ENCODE results near the gene MTUS2.

The MTUS2 gene

DNA sequence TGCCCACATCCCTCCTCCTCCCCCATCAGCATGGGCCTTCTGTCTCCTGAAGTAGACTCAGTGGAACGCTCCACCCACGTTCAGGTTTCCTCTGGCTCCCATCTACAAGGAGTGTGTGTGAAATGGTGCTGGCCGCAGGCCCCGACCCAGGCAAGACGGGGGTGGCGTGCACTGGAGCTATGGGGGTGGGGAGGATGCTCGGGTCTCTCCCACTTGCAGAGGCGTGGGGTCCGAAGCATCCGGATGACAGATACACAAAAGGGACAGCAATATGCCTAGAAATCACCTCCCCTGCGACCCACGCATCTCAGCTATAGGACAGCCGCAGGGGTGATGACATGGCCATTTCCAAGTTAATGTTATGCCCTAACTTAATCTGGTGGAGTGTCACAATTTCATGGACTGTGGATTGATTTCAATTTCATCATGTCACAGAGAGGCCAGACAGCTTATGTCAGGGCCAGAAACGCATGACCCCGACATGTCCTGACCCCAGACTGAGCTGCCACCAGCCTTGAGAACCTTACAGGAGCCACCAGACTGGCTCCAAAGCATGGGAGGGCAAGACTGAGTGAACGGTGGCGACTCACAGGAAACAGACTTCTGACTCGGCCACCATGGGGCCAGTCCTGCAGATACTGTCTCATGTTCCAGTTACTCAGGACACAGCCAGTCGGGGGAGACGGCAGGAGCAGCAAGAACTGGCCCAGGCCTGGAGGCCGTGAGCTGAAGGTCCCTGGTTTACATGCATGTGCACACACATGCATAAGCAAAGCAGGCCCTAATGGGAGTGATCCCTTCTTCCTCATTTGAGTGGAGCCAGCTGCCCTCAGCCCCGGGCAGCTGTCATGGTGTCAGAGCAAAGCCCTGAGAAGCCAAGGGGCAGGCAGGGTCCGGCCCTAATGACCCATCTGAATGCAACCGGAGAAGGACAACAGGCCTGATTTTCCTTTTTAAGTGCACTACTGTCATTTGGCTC lies 693.2 kb downstream of the MTUS2 start:
- no peak for DNase-seq

- DNase-seq = no peak
Observed at GRCh38 chr13:29513981-29514719, 694.0 kb downstream of the MTUS2 start.

DNA sequence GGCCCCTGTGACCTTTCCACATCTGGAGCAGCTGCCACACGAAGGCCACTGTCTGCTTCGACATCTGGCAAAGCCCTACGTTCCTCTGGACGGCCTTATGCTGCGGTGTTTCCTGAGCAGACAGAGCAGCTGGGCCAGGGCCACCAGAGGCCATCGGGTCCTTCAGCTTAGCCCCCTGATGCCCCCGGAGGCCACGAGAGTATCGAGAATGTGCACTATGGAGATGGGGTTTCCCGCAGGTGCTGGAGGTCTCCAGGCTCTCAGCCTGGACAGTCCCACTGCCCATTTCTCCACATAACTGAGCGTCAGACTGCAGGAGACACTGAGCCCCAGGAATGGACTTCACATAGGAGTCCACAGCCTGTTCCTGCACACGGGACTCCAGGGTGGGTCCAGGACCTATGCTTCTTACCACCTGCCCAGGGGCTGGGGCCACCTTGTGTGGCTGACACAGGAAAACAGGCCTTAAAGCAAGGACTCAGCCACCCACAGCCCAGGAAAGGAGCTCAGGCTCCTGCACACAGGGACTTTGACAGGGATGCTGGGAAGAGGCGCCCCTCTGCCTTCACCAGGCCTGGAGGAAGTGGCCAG lies 694.7 kb downstream of the MTUS2 start:
- no peak for DNase-seq

- no peak for DNase-seq
Observed at GRCh38 chr13:29515372-29515771, 695.2 kb downstream of the MTUS2 start.

DNA sequence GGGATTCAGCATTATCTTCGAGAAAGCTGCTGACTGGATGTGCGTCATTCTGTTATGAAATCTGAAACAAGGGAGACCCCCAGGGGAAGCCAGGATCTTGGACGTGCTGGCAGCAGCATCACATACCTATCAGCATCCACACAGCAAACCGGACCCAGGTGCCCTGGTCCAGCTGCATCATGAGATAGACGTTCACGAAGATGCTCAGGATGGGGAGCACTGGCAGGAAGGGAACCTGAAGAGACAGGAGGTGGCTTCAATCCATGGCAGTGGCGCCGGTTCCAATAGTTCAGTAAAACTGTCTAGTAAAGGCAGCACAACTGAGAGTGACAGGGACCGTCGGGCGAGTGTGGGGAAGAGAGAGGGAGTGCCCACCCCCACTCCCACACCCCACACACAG lies 695.9 kb downstream of the MTUS2 start:
- DNase-seq = no peak

- no peak for DNase-seq
Observed at GRCh38 chr13:29516880-29517279, 696.7 kb downstream of the MTUS2 start.

GRCh38 chr13:29519921-29520320 lies 699.8 kb downstream of the MTUS2 start:
- no peak for DNase-seq

- no peak for DNase-seq
Observed at GRCh38 chr13:29520671-29521070, 700.5 kb downstream of the MTUS2 start.

DNA sequence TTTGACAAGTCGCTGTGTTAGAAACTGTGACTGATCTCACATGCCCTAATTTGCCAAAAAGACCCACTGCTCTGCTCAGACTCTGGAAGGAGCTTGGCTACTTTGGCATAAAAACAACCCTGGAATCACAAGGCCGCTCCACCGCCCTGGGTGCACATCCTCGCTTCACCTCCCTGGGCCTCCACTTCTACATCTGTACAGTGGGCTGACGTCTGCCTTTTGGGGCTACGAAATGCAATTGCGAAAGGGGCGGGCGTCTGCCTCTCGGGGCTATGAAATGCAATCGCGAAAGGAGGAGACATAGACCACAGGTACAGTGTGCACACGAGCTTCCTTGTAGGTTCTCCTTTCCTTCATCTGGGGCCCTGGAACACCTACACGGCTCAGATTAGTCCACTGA lies 701.2 kb downstream of the MTUS2 start:
- no peak for DNase-seq

DNA sequence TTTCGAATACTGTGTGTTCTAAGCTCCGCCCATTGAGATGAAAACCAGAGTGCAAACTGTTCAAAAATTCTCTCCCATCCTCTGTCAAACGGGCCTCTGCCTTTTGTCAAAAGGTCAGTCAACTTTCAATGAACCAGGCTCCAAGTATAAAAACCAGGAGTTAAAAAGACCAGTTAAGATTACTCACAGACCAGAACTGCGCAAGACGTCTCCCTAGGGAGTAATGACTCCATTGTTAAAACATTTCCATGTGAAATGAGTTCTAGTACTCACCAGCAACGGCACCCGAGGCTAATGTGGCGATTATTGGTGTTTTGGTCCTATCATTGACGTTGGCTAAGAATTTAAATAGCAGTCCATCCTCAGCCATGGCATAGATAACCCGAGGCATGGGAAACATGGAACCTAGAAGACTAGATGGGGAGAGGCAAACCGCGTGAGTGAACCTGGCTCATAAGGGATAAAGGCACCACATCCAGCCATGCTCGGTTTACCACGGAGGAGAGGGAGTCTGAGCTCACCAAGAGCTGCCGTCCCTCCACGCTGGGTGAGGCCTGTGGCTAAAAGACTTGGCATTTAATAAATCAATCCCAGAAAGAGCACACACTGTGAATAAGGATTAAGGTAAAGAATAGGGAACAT lies 702.0 kb downstream of the MTUS2 start:
- DNase-seq = no peak

GRCh38 chr13:29523199-29523961 lies 703.2 kb downstream of the MTUS2 start:
- DNase-seq = no peak

DNA sequence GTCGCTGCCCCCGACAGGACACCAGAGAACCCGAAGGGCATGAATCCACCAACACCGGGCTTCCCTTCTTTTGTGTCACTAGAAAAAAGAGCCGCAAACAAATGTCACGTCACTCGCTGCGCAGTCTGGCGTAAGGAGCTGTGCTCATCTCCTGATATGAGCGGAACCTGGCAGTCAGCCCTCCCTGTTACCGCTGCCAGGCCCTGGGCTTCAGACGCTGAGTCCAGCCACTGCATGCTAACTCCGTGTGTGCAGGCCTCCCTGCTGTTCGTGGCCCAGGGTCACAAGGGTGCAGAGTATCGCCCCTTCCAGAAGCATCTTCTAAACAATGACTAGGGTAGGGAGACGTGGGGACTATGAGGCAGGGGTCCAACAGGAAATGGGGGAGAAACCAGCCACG lies 704.0 kb downstream of the MTUS2 start:
- no peak for DNase-seq

GRCh38 chr13:29524641-29525040 lies 704.5 kb downstream of the MTUS2 start:
- DNase-seq = no peak

DNA sequence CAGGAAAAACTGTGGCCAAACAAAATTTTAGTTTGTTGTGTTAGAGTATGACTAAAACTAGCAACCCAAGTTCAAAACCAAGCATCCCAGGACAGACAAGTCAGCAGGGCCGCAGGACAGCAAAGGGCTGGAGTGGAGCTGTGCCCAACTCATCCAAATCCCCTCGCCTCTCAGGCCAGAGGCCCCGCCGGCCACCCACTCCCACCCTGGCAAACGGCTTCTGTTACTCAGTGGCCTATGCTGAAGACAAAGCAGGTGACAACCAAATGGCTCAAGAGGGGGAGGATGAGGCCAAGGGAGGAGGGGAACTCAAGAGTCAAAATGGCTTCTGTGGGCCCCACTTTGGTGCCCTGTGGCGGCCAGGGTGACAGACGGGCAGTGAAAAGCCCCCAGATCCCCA lies 705.6 kb downstream of the MTUS2 start:
- no peak for DNase-seq

DNA sequence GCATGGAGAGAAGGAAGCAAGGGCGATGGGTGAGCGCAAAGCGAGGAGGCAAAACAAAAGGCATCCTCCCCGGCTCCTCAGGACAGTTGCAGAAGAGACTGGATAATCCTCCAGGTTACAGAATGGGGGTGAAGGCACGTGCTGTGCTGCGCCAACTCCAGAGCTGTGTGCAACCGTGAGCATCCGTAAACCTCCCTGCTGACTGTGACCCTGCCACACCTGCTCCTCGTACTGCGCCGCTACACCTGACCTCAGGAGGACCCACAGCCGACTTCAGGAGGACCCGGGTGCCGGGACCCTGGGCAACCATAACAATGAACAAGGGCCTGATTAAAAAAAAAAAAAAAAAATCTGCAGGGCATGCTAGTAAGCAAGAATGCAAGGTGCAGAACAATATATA lies 706.6 kb downstream of the MTUS2 start:
- DNase-seq = no peak

- no peak for DNase-seq
Observed at GRCh38 chr13:29527511-29527910, 707.4 kb downstream of the MTUS2 start.

DNA sequence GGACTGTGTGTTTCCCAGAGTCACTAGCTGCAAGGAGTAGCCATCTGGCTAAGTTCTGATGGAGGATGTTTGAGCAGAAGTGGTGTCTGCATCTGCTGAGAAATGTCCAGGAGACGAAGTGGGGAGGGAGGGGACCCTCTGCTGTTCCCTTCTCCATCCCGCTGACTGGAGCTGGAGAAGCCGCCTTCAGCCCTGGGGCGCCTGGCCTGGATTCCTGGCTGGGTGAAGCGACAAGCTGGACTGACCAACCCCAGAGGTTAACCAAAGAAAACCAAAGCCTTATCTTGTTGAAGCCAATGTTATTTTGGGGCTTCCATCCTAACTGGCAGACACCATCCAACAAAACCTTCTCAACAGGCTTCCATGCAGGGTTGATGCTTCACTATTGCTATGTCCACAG lies 707.8 kb downstream of the MTUS2 start:
- no peak for DNase-seq

DNA sequence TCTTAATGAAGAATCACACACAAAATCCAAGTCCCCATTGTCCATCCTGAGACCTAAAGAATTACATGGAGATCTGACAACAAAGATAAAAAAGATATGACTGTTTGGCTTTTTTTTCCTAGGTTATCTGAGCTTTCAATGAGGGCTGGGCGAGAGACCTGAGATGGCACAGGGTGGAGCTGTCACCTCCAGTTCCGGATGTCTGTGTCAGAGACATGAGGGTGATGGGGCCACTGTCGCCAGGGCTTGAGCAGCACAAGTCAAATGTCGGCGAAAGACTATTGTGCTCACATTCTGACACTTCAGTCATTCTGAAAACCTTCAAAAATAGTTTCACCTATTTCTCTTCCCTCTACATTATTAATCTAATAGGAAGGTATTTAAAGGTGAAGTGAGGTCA lies 709.6 kb downstream of the MTUS2 start:
- DNase-seq = no peak

- no peak for DNase-seq
Observed at GRCh38 chr13:29530901-29531300, 710.8 kb downstream of the MTUS2 start.

GRCh38 chr13:29532116-29532515 lies 712.0 kb downstream of the MTUS2 start:
- no peak for DNase-seq

DNA sequence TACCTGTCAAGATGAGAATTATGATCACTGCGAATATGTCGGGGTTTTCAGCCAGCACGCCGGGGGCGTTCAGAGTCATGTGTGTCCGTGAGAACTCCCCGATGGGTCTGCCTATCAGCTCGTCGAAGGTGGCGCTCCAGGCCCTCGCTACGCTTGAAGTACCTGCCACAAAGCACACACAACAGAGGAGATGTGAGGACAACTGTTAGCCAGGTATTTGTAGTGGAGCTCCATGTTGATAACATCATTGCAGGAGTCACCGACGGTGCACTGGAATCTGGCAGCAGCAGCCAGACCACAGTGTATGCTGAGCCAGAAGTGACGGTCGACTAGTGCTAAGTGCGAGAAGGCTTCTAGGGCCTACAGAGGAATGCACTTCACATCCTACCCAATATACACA lies 712.7 kb downstream of the MTUS2 start:
- no peak for DNase-seq

- no peak for DNase-seq
Observed at GRCh38 chr13:29534083-29534482, 713.9 kb downstream of the MTUS2 start.

Data from activated CD4-positive, alpha-beta T cell treated with anti-CD3 and anti-CD28 coated beads for 4 hours (primary cell).